K562 (cell line): ENCODE results near the gene PHF3. TPM values are rescaled to one million over a fixed set of nuclear protein-coding genes. Genes with fewer than 3 reads are reported as not detected.
A peak's percentile ranks its signal among the peaks of the same experiment; 100 is the strongest.

Experiments used
- CBFA2T2 ChIP-seq: fragments of 450-650 bp; conservative IDR thresholded peaks from 2 replicates; pipeline ENCODE4 v1.6.1; 2017; ENCODE audit warnings: mild to moderate bottlenecking
- EWSR1 ChIP-seq: fragments of 450-650 bp; IDR thresholded peaks from 2 replicates; pipeline ENCODE4 v1.6.1; 2018; ENCODE audit warnings: borderline replicate concordance, mild to moderate bottlenecking, low read depth, moderate library complexity; ENCODE audit not compliant: partially characterized antibody
- HIVEP1 ChIP-seq: fragments of 250-450 bp; sonication (Bioruptor Pico); IDR thresholded peaks from 2 replicates; pipeline ENCODE4 v1.4.0; 2020; ENCODE audit warnings: mild to moderate bottlenecking
- L3MBTL2 ChIP-seq: fragments of 450-650 bp; IDR thresholded peaks from 2 replicates; pipeline ENCODE4 v1.6.1; 2016; ENCODE audit warnings: mild to moderate bottlenecking, moderate library complexity
- MAFF ChIP-seq: IDR thresholded peaks from 2 replicates; pipeline ENCODE4 v1.6.1; 2012; ENCODE audit warnings: low read length, improper control_type of control experiment
- MEIS2 ChIP-seq: fragments of 450-650 bp; IDR thresholded peaks from 2 replicates; pipeline ENCODE4 v1.6.1; 2014; ENCODE audit warnings: mild to moderate bottlenecking; ENCODE audit not compliant: partially characterized antibody
- RFX1 ChIP-seq: fragments of 450-650 bp; IDR thresholded peaks from 2 replicates; pipeline ENCODE4 v1.6.1; 2016; ENCODE audit warnings: mild to moderate bottlenecking, moderate library complexity
- SMAD4 ChIP-seq: fragments of 250-450 bp; sonication (Bioruptor Pico); conservative IDR thresholded peaks from 2 replicates; pipeline ENCODE4 v1.8.0; 2021; ENCODE audit warnings: inconsistent platforms, mild to moderate bottlenecking, moderate library complexity
- SREBF2 ChIP-seq: sonication (generic); formaldehyde crosslinking; IDR thresholded peaks from 2 replicates; pipeline ENCODE4 v1.4.0; 2020; ENCODE audit warnings: mild to moderate bottlenecking, missing genetic modification reagents
- TAF7 ChIP-seq: fragments of 450-650 bp; IDR thresholded peaks from 2 replicates; pipeline ENCODE4 v1.6.1; 2016; ENCODE audit warnings: missing genetic modification characterization, missing compliant biosample characterization
- polyA plus RNA-seq, 8 experiments: library from polyadenylated mRNA; depleted of rRNA in 4 of 8; stranded (reverse) in 5 of 8; unstranded in 3 of 8; fragments of >200 nt; fragmentation: Nextera tagmentation in 2 of 8; fragmentation: Illumina TruSeq in 1 of 8; extraction: Ambion mirVana in 2 of 8; extraction: Trizol in 1 of 8; gene quantifications; 2 replicates each; pipeline versions ENCODE4 v1.2.1 to v1.2.3, GENCODE V29; 2011 to 2014; ENCODE audit warnings: inconsistent platforms in 1 of 8, missing spikeins in 1 of 8
- total RNA-seq, 7 experiments: library from RNA; depleted of rRNA in 6 of 7; stranded (reverse); fragments of >200 nt in 6 of 7; fragmentation: Illumina TruSeq in 2 of 7; extraction: Trizol in 2 of 7; gene quantifications; 2 replicates each; pipeline versions ENCODE4 v1.2.1 to v1.2.3, GENCODE V29; 2011 to 2021; ENCODE audit warnings: low replicate concordance in 1 of 7
- TF ChIP-seq, protein P1 (sequence below), 3 experiments: fragments of 200-800 bp in 1 of 3; fragments of 250-450 bp in 1 of 3; fragments of 450-650 bp in 1 of 3; sonication (Bioruptor Pico) in 1 of 3; sonication (Bioruptor generic) in 1 of 3; formaldehyde crosslinking in 1 of 3; IDR thresholded peaks; 2 replicates each; pipeline versions ENCODE4 v1.6.1 to v1.8.0; 2016 to 2022; ENCODE audit warnings: mild to moderate bottlenecking in 2 of 3, missing genetic modification characterization in 2 of 3, missing compliant biosample characterization in 1 of 3, moderate library complexity in 1 of 3
- TF ChIP-seq, protein P2 (sequence below): fragments of 250-450 bp; sonication (Bioruptor Pico); IDR thresholded peaks from 2 replicates; pipeline ENCODE4 v1.8.0; 2021; ENCODE audit warnings: borderline replicate concordance, mild to moderate bottlenecking, moderate library complexity; ENCODE audit not compliant: poor library complexity, severe bottlenecking
- TF ChIP-seq, protein P3 (sequence below): fragments of 450-650 bp; formaldehyde crosslinking; IDR thresholded peaks from 2 replicates; pipeline ENCODE4 v1.4.0; 2020; ENCODE audit warnings: mild to moderate bottlenecking, moderate library complexity

PHF3 gene
- total and polyA plus RNA-seq, 9 of the 15 experiments (the other 6 are each of a cell fraction or from before 2014, with no cell fraction given): 8.1 to 51.2 (median 30.9) TPM

DNA sequence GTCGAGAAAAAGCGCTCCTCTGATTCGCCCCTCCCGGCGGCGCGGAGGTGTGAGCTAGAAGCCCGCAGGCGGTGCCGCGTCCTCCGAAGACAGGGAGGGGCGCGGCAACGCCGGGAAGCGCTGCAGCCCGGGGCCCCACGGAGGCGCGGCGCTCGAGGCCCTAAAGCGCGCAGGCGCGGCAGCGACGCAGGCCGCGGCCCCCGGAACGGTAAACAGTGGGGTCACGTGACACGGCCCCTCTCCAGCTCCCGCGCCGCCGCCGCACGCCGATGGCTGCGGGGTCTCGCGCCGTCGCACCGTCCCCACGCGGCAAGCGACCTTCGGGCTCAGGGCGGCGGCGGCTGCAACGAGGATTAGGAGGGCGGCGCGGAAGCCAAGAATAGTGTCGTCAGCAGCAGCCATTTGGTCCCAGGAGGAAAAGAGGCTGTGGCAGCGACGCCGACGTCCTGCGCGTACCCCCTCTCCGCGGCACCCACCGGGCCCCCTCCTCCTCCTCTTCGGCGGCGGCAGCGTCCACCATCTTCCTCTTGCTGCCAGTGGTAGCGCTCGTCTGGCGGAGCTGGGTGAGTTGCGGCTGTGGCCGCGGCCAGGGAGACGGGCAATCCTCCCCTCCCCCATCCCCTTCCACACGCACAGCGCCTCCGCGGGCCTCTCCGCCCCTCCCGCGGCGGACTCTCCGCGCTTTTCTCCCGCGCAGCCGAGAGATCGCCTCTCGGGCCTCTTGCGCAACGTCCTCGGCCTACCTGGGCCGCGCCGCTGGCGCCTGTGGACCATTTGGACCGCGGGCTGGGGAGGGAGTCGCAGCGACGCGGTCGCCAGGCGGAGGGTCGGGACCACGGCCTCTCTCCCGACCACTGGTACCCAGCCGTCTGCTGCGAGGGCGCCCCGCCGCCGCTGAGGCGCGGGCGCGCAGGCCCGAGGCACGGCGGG lies at the start of gene PHF3 (continued):
- peak; percentile 86 for TF ChIP-seq SMAD4
- peak; percentile 83 for TF ChIP-seq CBFA2T2
- TF ChIP-seq SREBF2: no peak
- peak; percentile 80 for TF ChIP-seq TAF7 (tag)
- TF ChIP-seq MAFF: no peak
- TF ChIP-seq, protein P1, sequence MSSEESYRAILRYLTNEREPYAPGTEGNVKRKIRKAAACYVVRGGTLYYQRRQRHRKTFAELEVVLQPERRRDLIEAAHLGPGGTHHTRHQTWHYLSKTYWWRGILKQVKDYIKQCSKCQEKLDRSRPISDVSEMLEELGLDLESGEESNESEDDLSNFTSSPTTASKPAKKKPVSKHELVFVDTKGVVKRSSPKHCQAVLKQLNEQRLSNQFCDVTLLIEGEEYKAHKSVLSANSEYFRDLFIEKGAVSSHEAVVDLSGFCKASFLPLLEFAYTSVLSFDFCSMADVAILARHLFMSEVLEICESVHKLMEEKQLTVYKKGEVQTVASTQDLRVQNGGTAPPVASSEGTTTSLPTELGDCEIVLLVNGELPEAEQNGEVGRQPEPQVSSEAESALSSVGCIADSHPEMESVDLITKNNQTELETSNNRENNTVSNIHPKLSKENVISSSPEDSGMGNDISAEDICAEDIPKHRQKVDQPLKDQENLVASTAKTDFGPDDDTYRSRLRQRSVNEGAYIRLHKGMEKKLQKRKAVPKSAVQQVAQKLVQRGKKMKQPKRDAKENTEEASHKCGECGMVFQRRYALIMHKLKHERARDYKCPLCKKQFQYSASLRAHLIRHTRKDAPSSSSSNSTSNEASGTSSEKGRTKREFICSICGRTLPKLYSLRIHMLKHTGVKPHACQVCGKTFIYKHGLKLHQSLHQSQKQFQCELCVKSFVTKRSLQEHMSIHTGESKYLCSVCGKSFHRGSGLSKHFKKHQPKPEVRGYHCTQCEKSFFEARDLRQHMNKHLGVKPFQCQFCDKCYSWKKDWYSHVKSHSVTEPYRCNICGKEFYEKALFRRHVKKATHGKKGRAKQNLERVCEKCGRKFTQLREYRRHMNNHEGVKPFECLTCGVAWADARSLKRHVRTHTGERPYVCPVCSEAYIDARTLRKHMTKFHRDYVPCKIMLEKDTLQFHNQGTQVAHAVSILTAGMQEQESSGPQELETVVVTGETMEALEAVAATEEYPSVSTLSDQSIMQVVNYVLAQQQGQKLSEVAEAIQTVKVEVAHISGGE (CRISPR knock-in tag; IDR thresholded peaks at IDR 0.05): 0 out of 6 replicates have a peak, but pooled peaks of 1 of the 3 experiments have one; percentile 11
- peak; percentile 50 for TF ChIP-seq MEIS2
- no peak for TF ChIP-seq HIVEP1 (CRISPR knock-in tag)
- TF ChIP-seq EWSR1: no peak
- TF ChIP-seq, protein P2, sequence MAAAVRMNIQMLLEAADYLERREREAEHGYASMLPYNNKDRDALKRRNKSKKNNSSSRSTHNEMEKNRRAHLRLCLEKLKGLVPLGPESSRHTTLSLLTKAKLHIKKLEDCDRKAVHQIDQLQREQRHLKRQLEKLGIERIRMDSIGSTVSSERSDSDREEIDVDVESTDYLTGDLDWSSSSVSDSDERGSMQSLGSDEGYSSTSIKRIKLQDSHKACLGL: no peak
- TF ChIP-seq L3MBTL2: peak; percentile 94
- TF ChIP-seq, protein P3, sequence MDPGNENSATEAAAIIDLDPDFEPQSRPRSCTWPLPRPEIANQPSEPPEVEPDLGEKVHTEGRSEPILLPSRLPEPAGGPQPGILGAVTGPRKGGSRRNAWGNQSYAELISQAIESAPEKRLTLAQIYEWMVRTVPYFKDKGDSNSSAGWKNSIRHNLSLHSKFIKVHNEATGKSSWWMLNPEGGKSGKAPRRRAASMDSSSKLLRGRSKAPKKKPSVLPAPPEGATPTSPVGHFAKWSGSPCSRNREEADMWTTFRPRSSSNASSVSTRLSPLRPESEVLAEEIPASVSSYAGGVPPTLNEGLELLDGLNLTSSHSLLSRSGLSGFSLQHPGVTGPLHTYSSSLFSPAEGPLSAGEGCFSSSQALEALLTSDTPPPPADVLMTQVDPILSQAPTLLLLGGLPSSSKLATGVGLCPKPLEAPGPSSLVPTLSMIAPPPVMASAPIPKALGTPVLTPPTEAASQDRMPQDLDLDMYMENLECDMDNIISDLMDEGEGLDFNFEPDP (CRISPR knock-in tag): no peak
- no peak for TF ChIP-seq RFX1
